GM19025 (cell line): ENCODE data around the gene H6PD.

Experiments used
- ATAC-seq: cut with Tn5 transposase; IDR thresholded peaks from one replicate; pipeline ENCODE4 v1.9.1; 2021; ENCODE audit warnings: mild to moderate bottlenecking, low read depth, moderate library complexity; ENCODE audit not compliant: unreplicated experiment

H6PD gene

DNA sequence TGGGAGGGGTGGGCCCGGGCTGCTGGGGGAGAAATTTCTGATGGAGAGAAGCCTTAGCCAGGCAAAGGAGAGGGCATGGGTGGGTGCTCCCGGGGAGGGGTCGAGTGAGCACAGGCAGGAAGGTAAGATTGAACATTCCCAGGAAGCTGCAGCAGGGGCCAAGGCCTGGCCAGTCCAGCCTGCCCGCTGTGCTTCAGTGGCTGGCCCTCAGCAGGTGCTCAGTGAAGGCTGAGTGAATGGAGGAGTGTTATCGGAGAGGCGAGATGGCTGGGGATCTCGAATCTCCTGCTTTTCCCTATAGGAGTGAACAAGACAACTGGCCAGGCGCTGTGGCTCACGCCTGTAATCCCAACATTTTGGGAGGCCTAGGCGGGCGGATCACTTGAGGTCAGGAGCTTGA, 79.0 kb downstream of the H6PD start:
- ATAC-seq, result no peak

DNA sequence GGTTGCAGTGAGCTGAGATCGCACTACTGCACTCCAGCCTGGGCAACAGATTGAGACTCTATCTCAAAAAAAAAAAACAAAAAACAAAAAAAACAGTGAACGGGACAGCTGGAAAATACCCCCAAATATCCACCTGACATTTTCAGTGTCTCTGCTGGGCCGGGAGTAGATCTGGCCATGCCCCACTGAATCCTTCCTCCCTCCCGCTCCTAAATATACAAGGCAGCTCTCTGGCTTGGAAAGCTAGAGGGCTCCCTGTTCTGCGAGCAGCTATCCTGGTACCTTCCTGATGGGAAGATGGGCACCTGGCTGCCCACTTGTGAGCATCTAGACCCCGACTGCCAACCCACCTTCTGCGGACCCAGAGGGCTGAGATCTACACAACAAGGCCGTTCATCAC, 79.5 kb downstream of the H6PD start:
- ATAC-seq, result no peak

DNA sequence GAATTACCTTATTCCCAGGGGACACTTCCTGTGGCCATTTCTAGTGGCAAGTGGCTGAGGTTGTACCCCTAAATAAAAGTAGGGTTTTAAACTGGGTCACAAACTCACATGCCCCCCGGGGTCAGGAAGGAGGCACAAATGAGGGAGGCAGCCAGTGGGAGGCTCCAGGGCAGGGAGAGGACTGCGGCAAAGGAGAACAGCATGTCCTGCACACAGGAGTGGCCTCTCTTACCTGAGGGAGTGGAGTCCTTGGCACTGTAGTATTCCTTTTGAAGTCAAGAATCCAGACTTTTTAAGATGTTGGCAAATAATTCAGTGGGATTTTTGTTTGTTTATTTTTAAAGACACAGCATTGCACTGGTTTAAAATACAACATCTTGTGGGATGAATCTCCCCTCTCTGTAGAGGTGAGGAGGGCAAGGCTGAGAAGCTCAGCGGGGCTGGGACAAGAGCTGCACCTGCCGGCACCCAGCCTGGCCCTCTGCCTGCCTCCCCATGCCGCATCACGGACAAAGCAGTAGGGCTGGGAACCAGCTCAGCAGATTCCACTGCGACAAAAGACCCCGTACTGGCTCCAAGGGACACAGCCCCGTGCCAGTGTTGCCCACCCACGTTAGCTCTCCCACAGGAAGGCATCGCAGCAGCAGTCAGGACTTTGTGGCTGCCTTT, 80.3 kb downstream of the H6PD start:
- no peak for ATAC-seq

DNA sequence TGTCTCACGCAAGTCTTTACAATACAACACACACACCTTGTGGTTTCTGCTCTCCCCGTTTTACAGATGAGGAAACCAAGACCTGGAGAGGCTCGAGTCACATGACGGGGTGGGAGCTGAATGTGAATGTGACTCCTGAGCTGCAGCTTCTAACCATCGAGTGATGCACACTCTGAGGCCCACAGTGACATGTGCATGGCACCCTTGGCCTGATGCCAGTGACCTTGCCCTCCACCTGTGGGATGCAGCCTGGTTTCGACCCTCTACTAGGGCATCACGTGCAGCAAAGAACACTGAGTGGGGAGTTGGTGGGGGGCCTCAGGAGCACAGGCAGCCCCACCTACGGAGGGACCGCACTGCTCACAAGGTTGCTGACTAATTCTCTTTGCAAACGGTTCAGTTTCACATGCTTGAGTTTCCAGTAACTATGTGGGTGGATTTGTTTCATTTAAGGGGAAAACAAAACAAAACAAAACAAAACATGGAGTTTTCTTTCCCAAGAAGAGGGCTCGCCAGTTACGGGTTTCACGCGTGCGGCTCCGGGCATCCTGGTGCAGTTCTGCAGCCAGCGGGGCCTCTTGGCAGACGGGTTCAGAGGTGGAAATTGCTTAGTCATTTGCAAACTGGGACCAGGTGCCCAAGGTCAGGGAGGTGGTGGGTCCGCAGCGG, 81.0 kb downstream of the H6PD start:
- ATAC-seq, result no peak

- no peak for ATAC-seq
Observed at GRCh38 chr1:9316080-9316444, 81.5 kb downstream of the H6PD start.

GRCh38 chr1:9316512-9316911, 81.9 kb downstream of the H6PD start:
- ATAC-seq, result no peak

- no peak for ATAC-seq
Observed at GRCh38 chr1:9317072-9317471, 82.5 kb downstream of the H6PD start.

DNA sequence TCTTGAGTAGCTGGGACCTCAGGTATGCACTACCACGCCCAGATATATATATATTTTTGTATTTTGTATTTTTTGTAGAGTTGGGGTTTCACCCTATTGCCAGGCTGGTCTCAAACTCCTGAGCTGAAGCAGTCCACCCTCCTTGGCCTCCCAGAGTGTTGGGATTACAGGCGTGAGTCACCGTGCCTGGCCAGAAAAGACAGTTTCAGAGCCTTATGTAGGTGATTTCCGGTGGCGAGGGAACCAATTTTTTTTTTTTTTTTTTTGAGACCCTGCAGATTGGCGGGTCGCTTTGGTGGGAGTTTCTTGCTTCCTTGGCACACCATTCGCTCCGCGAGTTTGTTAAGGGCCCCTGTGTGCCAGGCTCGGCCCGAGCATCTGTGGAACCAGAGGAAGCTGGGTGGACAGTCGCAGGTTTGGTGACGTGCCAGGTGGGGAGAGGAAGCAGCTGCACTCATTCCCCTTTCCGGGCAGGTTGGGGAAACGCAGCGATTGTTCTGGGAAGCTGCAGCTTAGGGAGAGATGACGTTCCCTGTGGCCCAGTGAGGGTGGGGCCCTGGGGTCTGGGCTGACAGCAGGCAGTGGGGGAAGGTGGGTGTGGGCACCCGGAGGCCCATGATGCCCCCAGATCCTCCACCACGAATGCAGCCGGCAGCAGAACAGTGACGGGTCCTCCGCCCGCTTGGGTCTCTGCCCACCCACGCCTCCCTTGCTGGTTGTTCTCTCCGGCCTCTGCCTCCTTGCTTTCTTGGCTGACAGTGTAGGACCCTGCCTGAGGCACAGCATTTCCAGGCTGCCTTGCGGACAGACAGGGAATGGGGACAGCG, 83.2 kb downstream of the H6PD start:
- no peak for ATAC-seq

- ATAC-seq, result no peak
Observed at GRCh38 chr1:9319208-9319788, 84.7 kb downstream of the H6PD start.

GRCh38 chr1:9319789-9320519, 85.4 kb downstream of the H6PD start:
- ATAC-seq, result no peak
